ENCODE measurements around the gene RBM34. TPM values are rescaled to one million over a fixed set of nuclear protein-coding genes. Genes with fewer than 3 reads are reported as not detected.
"Not testable (repeated sequence)": the region's sequence is repeated elsewhere in the genome, so short reads cannot be mapped to it uniquely, and the experiment has no call there.

RBM34 gene
- total RNA-seq, 4 donors from 2014 or later, result 42.3 to 65.2 (median 55.3) TPM

- 80 to 81% methylated on average over 1 of the region's 1 CpG for WGBS, 2 donors (ENCODE audit: low coverage in 1 of 2)
- Histone ChIP-seq H3K36me3 (peaks cover 0 to 27% of the 10 kb centered on the region in 2 donors), H3K4me3 (no peak overlapping the region), H3K27me3 (no peaks in the 10 kb centered on the region), H3K27ac (no peak overlapping the region), H3K4me1 (no peaks in the 10 kb centered on the region), H3K9me3 (no peaks in the 10 kb centered on the region)
- no peak for ATAC-seq
- no peak for TF ChIP-seq POLR2AphosphoS5 (IDR thresholded peaks at IDR 0.05)
- TF ChIP-seq POLR2A (IDR thresholded peaks at IDR 0.05), result no peak
- TF ChIP-seq EP300 (IDR thresholded peaks at IDR 0.05), result no peak
- TF ChIP-seq CTCF (IDR thresholded peaks at IDR 0.05), result no peak
Measured at GRCh38 chr1:235203428-235203827, 42.4 kb upstream of the RBM34 start.

GRCh38 chr1:235202447-235202846 is 41.4 kb upstream of the RBM34 start:
- H3K27me3 ChIP-seq, H3K4me1 ChIP-seq, H3K9me3 ChIP-seq, ATAC-seq, H3K27ac ChIP-seq, H3K4me3 ChIP-seq: not testable (repeated sequence)
- 93 to 100% methylated on average over 3 to 4 of the region's 5 CpGs for WGBS, 2 donors (ENCODE audit: low coverage in 1 of 2)
- peaks cover 0 to 25% of the 10 kb centered on the region in 2 donors for H3K36me3 ChIP-seq

- Histone ChIP-seq H3K36me3 (peaks cover 2 to 40% of the 10 kb centered on the region in 2 donors), H3K9me3 (no peaks in the 10 kb centered on the region), H3K4me3 (no peak overlapping the region), H3K27ac (no peak overlapping the region), H3K27me3 (no peaks in the 10 kb centered on the region), H3K4me1 (no peaks in the 10 kb centered on the region)
- WGBS, 2 donors (ENCODE audit: low coverage in 1 of 2), result 40 to 42% methylated on average over 5 to 6 of the region's 6 CpGs
- no peak for TF ChIP-seq POLR2AphosphoS5 (IDR thresholded peaks at IDR 0.05)
- TF ChIP-seq POLR2A (IDR thresholded peaks at IDR 0.05), result no peak
- peak in 2 of 4 experiments; percentile 7 to 25 for TF ChIP-seq CTCF (IDR thresholded peaks at IDR 0.05)
- no peak for TF ChIP-seq EP300 (IDR thresholded peaks at IDR 0.05)
- no peak for ATAC-seq
Measured at GRCh38 chr1:235199441-235199840, 38.4 kb upstream of the RBM34 start.

- Histone ChIP-seq H3K9me3 (no peaks in the 10 kb centered on the region), H3K27me3 (no peaks in the 10 kb centered on the region), H3K27ac (peak overlapping the region in 1 of 4 donors; percentile 37), H3K36me3 (peaks cover 2 to 56% of the 10 kb centered on the region in 2 donors), H3K4me3 (no peak overlapping the region), H3K4me1 (peaks cover 0 to 7% (median 0%) of the 10 kb centered on the region in 3 donors)
- TF ChIP-seq POLR2A (IDR thresholded peaks at IDR 0.05), result no peak
- TF ChIP-seq EP300 (IDR thresholded peaks at IDR 0.05), result no peak
- TF ChIP-seq CTCF (IDR thresholded peaks at IDR 0.05), result no peak
- TF ChIP-seq POLR2AphosphoS5 (IDR thresholded peaks at IDR 0.05), result no peak
- no peak for ATAC-seq
Measured at GRCh38 chr1:235190431-235190830, 29.4 kb upstream of the RBM34 start.

- Histone ChIP-seq H3K4me3 (no peak overlapping the region), H3K9me3 (no peaks in the 10 kb centered on the region), H3K36me3 (peaks cover 0 to 31% of the 10 kb centered on the region in 2 donors), H3K27ac (no peak overlapping the region), H3K27me3 (no peaks in the 10 kb centered on the region), H3K4me1 (peaks cover 0 to 7% (median 0%) of the 10 kb centered on the region in 3 donors)
- TF ChIP-seq CTCF (IDR thresholded peaks at IDR 0.05) (no peak), POLR2AphosphoS5 (IDR thresholded peaks at IDR 0.05) (no peak), POLR2A (IDR thresholded peaks at IDR 0.05) (no peak), EP300 (IDR thresholded peaks at IDR 0.05) (no peak)
- no peak for ATAC-seq
- WGBS, 2 donors (ENCODE audit: low coverage in 1 of 2), result 51 to 79% methylated on average over 2 of the region's 4 CpGs
Measured at GRCh38 chr1:235187316-235187715, 26.3 kb upstream of the RBM34 start.

Measured in gastroesophageal sphincter (tissue), 4 donors.